Stomach smooth muscle (tissue), 2 donors: ENCODE results near the gene CACNG4.

ENCODE experiments used
- H3K27ac ChIP-seq: one replicate; pipeline ENCODE4 v1.7.0; 2013; ENCODE audit warnings: mild to moderate bottlenecking, low read length, inconsistent platforms
- H3K27me3 ChIP-seq, 2 donors: one replicate each; pipeline ENCODE4 v1.7.0; 2013; ENCODE audit warnings: low read length in 2 of 2; ENCODE audit not compliant: insufficient read depth in 2 of 2, control insufficient read depth in 1 of 2
- H3K36me3 ChIP-seq, 2 donors: one replicate each; pipeline ENCODE4 v1.7.0; 2013; ENCODE audit warnings: low read length in 2 of 2; ENCODE audit not compliant: control insufficient read depth in 2 of 2, insufficient read depth in 2 of 2
- H3K4me1 ChIP-seq: one replicate; pipeline ENCODE4 v1.7.0; 2013; ENCODE audit warnings: low read length; ENCODE audit not compliant: control insufficient read depth, insufficient read depth
- H3K4me3 ChIP-seq, 2 donors: one replicate each; pipeline ENCODE4 v1.7.0; 2013; ENCODE audit warnings: low read length in 2 of 2
- H3K9ac ChIP-seq, 2 donors: one replicate each; pipeline ENCODE4 v1.7.0; 2013; ENCODE audit warnings: low read length in 2 of 2, mild to moderate bottlenecking in 1 of 2
- H3K9me3 ChIP-seq, 2 donors: one replicate each; pipeline ENCODE4 v1.7.0; 2013; ENCODE audit warnings: low read length in 2 of 2; ENCODE audit not compliant: control insufficient read depth in 2 of 2
- donor health status: healthy.
- donor health status: Pancreatic carcinoma.

The CACNG4 gene

DNA sequence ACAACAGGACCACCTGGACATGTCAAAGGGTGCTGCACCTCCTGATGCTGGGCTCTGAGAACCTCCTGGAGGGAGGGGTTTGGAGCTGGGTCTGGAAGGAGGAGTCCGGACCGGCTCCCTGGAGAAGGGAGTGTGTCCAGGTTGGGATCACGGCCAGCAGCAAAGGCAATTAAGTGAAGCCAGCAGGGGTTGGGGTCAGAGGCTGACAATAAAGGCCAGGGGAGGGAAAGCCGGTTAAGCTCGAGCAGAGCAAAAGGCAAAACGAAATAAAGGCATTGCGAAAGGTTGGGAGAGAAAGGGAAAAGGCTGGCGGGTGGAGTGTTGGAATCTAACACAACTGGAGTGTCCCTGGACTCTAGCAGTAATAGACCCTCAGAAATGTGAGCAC, 992 bp upstream of the CACNG4 start:
- Histone ChIP-seq H3K36me3 (no peaks in the 10 kb centered on the region), H3K9ac (no peak overlapping the region), H3K9me3 (no peaks in the 10 kb centered on the region), H3K4me1 (peaks cover 24% of the 10 kb centered on the region), H3K4me3 (no peak overlapping the region), H3K27me3 (peaks cover 13 to 14% of the 10 kb centered on the region in 2 donors), H3K27ac (no peak overlapping the region)

DNA sequence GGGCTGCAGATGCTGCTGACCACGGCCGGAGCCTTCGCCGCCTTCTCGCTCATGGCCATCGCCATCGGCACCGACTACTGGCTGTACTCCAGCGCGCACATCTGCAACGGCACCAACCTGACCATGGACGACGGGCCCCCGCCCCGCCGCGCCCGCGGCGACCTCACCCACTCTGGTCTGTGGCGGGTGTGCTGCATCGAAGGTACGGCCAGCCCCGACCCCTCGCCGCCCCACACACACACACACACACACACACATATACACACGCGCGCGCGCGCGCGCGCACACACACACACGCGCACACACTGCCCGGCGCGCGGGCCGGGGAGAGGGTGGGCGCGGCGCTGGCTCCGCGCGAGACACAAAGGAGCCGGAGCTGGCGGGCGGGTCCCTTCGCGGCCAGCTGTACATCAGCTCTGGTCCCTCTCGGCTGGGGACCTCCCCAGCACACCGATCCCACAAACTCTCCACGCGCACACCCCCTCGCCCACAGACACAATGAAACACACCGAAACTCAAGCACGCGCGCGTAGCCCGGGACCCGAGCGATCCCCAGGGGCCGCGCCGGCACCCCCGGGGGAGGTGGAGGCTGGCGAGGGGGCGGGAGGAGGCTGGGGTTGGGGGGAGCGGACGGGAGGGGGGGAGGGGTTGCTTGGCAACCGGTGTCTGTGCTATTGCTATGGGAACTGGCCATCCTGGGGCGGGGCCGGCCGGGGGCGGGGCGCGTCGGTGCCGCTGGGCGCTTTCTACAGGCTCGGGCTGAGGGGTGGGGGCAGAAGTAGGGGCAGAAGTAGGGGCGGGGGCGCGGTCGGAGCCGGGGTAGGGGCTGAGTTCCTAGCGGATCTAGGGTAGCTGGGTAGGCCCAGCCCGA, 658 bp downstream of the CACNG4 start:
- Histone ChIP-seq H3K9ac (no peak overlapping the region), H3K27ac (no peak overlapping the region), H3K4me3 (peak overlapping the region; percentile 60 to 72), H3K4me1 (peaks cover 23% of the 10 kb centered on the region), H3K27me3 (peaks cover 17 to 21% of the 10 kb centered on the region in 2 donors), H3K36me3 (no peaks in the 10 kb centered on the region), H3K9me3 (no peaks in the 10 kb centered on the region)

DNA sequence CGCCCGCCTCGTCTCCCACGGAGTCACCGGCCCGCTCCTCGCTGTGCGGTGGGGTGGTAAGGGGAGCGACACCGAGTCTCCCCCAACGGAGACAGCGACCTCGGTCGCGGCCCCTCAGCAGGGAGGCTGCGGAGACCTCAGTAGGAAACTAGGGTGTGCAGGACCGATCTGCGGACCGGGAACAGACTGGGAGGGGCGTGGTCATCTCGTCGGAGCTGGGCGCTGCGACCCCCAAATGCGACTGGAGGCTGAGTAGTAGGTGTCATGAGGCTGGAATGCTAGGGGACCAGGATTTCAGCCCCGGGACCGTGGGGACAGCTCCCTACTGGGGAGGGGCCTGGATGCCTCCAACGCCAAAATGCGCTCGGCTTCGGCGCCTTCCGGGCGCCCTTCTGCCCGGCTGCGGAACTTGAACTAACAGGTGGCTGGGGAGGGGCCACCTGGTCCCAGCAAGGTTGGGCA, 1.3 kb downstream of the CACNG4 start:
- H3K4me1 ChIP-seq, result peaks cover 19% of the 10 kb centered on the region
- H3K4me3 ChIP-seq, result peak overlapping the region; percentile 60 to 69
- H3K27ac ChIP-seq, result no peak overlapping the region
- H3K9me3 ChIP-seq, result no peaks in the 10 kb centered on the region
- H3K36me3 ChIP-seq, result no peaks in the 10 kb centered on the region
- H3K9ac ChIP-seq, result no peak overlapping the region
- H3K27me3 ChIP-seq, result peaks cover 17 to 24% of the 10 kb centered on the region in 2 donors

DNA sequence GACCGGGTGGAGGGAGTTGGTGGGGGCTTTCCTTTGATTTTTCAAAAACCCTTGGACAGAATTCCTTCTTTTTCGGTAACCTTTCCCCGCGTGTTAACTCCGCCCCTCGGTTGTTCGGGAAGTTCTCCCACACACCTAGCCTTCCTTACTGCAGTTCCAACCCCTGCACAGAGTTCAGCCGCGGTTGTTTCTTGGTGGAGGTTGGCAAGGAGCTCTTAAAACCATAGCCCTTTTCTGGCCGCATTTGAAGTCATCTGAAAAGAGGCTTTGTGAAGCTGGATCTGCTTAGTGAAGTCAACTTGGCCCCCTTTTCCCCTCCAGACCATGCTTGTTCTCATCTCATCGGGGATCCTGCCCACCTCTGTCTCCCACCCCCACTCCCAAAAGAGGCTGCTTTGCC, 1.8 kb downstream of the CACNG4 start:
- Histone ChIP-seq H3K27me3 (peaks cover 17 to 25% of the 10 kb centered on the region in 2 donors), H3K4me3 (peak overlapping the region; percentile 60 to 69), H3K27ac (no peak overlapping the region), H3K9ac (no peak overlapping the region), H3K4me1 (peaks cover 19% of the 10 kb centered on the region), H3K36me3 (no peaks in the 10 kb centered on the region), H3K9me3 (no peaks in the 10 kb centered on the region)

DNA sequence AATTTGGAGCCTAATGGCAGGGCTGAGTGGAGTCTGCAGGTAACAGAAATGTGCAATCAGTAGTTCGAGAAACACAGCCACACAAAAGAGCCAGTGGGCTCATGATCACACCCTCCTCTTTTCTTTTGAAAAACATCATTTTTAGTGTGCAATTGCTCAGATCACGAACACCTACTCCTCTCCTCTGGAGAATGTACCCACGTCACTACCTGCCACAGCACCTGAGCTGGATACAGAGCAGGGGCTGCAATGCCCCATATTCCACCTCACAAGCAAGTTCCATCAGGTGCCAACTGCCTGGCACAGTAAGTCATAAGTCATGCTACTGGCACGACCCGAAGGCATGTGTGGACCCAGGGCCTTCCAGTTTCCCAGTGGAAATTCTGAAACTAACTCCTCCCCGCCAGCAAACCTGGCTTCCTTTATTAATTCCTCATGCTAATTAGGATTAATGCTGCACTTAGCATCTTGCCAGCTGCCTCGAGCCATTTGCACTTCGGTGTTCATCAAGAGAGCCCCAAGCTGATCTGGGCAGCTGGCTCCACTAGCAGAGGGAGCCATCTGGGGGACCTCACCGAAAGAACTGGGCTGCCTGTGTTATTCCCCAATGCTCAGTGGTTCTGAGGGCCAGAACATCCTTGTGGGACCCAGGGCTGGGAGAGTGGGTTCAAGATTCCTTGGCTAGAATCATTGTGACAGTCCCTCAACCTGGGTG, 2.4 kb downstream of the CACNG4 start:
- peaks cover 17 to 26% of the 10 kb centered on the region in 2 donors for H3K27me3 ChIP-seq
- peaks cover 19% of the 10 kb centered on the region for H3K4me1 ChIP-seq
- no peaks in the 10 kb centered on the region for H3K9me3 ChIP-seq
- H3K9ac ChIP-seq, result no peak overlapping the region
- H3K27ac ChIP-seq, result no peak overlapping the region
- H3K36me3 ChIP-seq, result no peaks in the 10 kb centered on the region
- H3K4me3 ChIP-seq, result no peak overlapping the region

DNA sequence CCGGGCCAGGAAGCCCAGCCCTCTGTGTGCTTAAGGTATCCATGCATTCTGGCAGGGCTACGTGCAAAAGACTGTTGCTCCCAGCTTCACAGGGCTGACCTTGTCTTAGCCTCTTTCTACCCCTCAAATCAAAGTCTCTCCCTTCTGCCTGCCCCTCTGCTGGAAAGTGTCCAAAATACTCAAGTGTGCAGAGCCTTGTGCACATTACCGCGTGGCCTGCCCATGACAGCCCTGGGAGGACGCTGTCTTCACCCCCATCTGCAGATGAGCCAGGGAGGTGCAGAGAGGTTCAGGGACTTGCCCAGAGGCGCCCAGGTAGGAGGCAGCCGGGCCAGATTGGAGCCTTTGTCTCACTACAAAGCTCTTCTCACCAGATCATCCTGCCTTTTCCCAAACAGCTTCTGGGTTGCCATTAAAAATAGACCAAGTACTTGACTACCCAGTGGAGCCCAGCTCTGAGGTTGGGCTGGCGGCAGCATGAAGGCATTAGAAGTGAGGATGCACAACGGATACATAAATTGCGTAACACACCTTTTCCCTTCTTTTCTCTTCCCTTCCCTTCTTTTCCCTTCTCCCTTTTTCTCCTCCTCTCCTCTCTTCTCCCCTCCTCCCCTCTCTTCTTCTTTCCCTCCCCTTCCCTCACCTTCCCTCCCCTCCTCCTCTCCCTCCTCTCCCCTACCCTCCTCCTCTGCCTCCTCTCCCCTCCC, 3.5 kb downstream of the CACNG4 start:
- Histone ChIP-seq H3K27ac (no peak overlapping the region), H3K27me3 (peaks cover 17 to 26% of the 10 kb centered on the region in 2 donors), H3K9ac (no peak overlapping the region), H3K9me3 (no peaks in the 10 kb centered on the region), H3K4me1 (peaks cover 19% of the 10 kb centered on the region), H3K4me3 (no peak overlapping the region), H3K36me3 (no peaks in the 10 kb centered on the region)

DNA sequence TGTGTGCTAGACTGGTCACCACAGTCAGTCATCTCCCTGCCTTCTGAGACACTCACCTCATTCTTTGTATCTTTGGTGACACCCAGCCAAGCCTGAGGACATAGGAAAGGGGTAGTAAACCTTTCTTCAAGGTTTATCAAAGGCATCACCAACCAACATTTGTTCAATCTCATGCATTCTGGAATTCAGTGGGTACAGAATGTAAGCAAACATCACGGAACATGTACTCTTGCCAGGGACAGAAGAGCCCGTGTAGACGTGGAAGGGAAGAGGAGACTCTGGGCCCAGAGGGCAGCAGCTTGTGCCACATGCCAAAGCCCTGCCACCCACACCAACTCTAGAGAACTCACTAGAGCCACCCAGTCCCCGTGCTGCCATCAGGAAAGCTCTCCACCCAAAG, 4.4 kb downstream of the CACNG4 start:
- no peak overlapping the region for H3K9ac ChIP-seq
- no peak overlapping the region for H3K27ac ChIP-seq
- H3K27me3 ChIP-seq, result peaks cover 17 to 24% of the 10 kb centered on the region in 2 donors
- H3K4me1 ChIP-seq, result peaks cover 16% of the 10 kb centered on the region
- H3K4me3 ChIP-seq, result no peak overlapping the region
- no peaks in the 10 kb centered on the region for H3K36me3 ChIP-seq
- no peaks in the 10 kb centered on the region for H3K9me3 ChIP-seq

DNA sequence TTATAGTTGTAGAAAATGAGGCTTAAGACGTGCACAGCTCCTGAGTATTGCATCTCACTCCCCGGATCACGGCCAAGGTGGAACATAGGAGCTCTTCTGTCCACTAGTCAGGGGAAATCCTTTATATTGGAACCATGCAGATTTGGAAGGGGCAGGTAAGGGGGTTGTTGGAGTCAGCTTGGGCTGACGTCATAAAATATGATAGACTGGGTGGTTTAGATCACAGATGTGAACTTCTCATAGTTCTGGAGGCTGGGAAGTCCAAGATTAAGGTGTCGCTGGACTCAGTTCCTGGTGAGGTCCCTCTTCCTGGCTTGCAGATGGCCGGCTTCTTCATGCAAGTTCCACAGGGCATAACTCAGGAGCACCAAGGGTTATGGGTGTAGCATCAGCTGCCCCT, 5.6 kb downstream of the CACNG4 start:
- Histone ChIP-seq H3K4me3 (no peak overlapping the region), H3K9ac (no peak overlapping the region), H3K27ac (no peak overlapping the region), H3K36me3 (no peaks in the 10 kb centered on the region), H3K9me3 (no peaks in the 10 kb centered on the region), H3K27me3 (peaks cover 13 to 25% of the 10 kb centered on the region in 2 donors), H3K4me1 (peaks cover 11% of the 10 kb centered on the region)

DNA sequence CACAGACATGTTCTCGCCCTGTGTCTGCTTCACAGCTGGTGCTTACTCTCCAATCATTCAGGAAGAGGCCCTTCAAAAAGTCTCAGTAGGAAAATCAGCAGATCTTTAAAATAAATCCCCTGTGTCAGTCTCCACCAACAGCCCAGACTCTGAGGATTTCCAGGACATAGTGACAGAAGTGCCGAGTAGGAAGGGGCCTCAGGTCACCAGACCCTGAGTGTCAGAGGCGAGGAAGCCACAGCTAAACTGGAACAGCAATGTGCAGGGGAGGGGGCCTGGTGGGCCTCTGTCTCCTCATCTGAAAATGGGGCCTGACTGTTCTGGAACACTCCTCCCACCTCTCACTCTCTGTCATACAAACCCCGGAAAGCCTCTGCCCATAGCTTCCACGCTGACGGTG, 6.3 kb downstream of the CACNG4 start:
- H3K27me3 ChIP-seq, result peaks cover 10 to 27% of the 10 kb centered on the region in 2 donors
- peaks cover 10% of the 10 kb centered on the region for H3K4me1 ChIP-seq
- no peak overlapping the region for H3K4me3 ChIP-seq
- H3K9ac ChIP-seq, result no peak overlapping the region
- H3K36me3 ChIP-seq, result no peaks in the 10 kb centered on the region
- H3K9me3 ChIP-seq, result no peaks in the 10 kb centered on the region
- no peak overlapping the region for H3K27ac ChIP-seq

DNA sequence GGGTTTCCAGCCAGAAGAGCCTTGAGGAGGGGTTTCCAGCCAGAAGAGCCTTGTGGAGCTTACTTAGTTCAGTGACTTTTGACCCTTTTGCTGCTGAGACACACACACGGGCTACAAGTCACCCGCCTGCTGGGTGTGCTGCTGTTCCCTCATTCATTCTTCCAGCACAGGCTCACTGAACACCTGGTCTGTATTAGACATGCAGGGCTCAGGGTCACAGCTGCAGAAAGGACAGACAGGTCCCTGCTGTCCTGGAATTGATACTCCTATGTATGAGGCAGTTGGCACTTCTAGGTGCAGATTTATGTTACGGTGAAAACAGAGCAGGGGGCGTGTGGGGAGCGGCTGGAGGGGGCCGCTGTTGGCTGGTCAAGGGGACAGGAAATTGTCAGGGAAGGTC, 6.8 kb downstream of the CACNG4 start:
- H3K36me3 ChIP-seq, result no peaks in the 10 kb centered on the region
- no peak overlapping the region for H3K9ac ChIP-seq
- H3K27me3 ChIP-seq, result peaks cover 6 to 22% of the 10 kb centered on the region in 2 donors
- no peak overlapping the region for H3K4me3 ChIP-seq
- no peak overlapping the region for H3K27ac ChIP-seq
- H3K4me1 ChIP-seq, result peaks cover 5% of the 10 kb centered on the region
- H3K9me3 ChIP-seq, result no peaks in the 10 kb centered on the region
